KOPT-K1 (cell line): ENCODE data around the gene INF2.

Experiments used
- H3K27ac ChIP-seq: fragments of 200-600 bp; sonication (generic); 2 replicates; pipeline ENCODE4 v1.5.1; 2016; ENCODE audit warnings: antibody characterized with exemption, mild to moderate bottlenecking, low read depth, low read length; ENCODE audit not compliant: poor library complexity, severe bottlenecking
- H3K36me3 ChIP-seq: fragments of 200-600 bp; sonication (generic); 2 replicates; pipeline ENCODE4 v1.5.1; 2017; ENCODE audit warnings: antibody characterized with exemption, mild to moderate bottlenecking, low read length, moderate library complexity; ENCODE audit not compliant: insufficient read depth
- H3K9me3 ChIP-seq: fragments of 200-600 bp; sonication (generic); 2 replicates; pipeline ENCODE4 v1.5.1; 2017; ENCODE audit warnings: antibody characterized with exemption, low read length, mild to moderate bottlenecking; ENCODE audit not compliant: insufficient read depth, poor library complexity, severe bottlenecking

The INF2 gene

DNA sequence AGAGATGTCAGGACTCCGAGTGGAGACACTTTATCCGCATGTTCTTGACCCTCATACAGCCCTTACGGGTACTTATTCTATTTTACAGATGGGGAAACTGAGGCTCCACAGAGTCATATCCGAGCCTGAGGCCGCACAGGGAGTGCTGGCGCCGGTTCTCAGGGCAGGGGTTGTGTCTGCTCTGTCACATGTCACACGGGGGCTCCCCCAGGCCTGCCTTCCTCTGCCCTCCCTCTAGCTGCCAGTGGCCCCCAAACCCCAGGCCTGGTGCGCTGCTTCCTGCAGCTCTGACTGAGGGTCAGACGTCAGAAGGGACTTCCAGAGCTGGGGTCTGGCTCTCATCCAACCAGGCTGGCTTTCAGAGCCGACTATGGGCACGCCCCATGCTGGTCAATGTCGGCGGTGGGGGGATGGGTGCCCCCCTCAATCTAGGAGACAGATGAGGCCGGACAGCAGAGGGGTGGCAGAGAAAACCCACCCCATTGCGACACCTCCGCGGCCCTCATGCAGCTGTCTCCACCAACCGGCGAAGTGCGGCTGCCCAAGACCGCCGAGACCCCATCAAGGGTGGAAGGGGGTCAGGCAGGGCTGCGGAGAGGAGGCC is 811 bp upstream of the INF2 start:
- H3K27ac ChIP-seq = no peak overlapping the region
- H3K36me3 ChIP-seq = peaks cover 11% of the 10 kb centered on the region; the same call in 1 of the 2 replicates
- H3K9me3 ChIP-seq = no peaks in the 10 kb centered on the region

GRCh38 chr14:104689881-104690711 is 678 bp downstream of the INF2 start:
- Histone ChIP-seq H3K9me3 (no peaks in the 10 kb centered on the region), H3K36me3 (peaks cover 11% of the 10 kb centered on the region; the same call in 1 of the 2 replicates), H3K27ac (peak overlapping the region; percentile 72)

- peaks cover 13% of the 10 kb centered on the region; the same call in 1 of the 2 replicates for H3K36me3 ChIP-seq
- H3K27ac ChIP-seq = peak overlapping the region; percentile 72
- no peaks in the 10 kb centered on the region for H3K9me3 ChIP-seq
Measured at GRCh38 chr14:104690861-104691455, 1.5 kb downstream of the INF2 start.

GRCh38 chr14:104691546-104692260 is 2.3 kb downstream of the INF2 start:
- peaks cover 19% of the 10 kb centered on the region; the same call in 1 of the 2 replicates for H3K36me3 ChIP-seq

GRCh38 chr14:104692261-104692938 is 3.0 kb downstream of the INF2 start:
- Histone ChIP-seq H3K27ac (peak overlapping the region; percentile 78), H3K36me3 (peaks cover 23% of the 10 kb centered on the region; the same call in 1 of the 2 replicates), H3K9me3 (no peaks in the 10 kb centered on the region)

More at GRCh38 chr14:104691546-104692260, 2.3 kb downstream of the INF2 start:
- Histone ChIP-seq H3K27ac (peak overlapping the region; percentile 78), H3K9me3 (no peaks in the 10 kb centered on the region)

- Histone ChIP-seq H3K9me3 (no peaks in the 10 kb centered on the region), H3K27ac (peak overlapping the region; percentile 78), H3K36me3 (peaks cover 23% of the 10 kb centered on the region; the same call in 1 of the 2 replicates)
Measured at GRCh38 chr14:104692939-104693315, 3.5 kb downstream of the INF2 start.

DNA sequence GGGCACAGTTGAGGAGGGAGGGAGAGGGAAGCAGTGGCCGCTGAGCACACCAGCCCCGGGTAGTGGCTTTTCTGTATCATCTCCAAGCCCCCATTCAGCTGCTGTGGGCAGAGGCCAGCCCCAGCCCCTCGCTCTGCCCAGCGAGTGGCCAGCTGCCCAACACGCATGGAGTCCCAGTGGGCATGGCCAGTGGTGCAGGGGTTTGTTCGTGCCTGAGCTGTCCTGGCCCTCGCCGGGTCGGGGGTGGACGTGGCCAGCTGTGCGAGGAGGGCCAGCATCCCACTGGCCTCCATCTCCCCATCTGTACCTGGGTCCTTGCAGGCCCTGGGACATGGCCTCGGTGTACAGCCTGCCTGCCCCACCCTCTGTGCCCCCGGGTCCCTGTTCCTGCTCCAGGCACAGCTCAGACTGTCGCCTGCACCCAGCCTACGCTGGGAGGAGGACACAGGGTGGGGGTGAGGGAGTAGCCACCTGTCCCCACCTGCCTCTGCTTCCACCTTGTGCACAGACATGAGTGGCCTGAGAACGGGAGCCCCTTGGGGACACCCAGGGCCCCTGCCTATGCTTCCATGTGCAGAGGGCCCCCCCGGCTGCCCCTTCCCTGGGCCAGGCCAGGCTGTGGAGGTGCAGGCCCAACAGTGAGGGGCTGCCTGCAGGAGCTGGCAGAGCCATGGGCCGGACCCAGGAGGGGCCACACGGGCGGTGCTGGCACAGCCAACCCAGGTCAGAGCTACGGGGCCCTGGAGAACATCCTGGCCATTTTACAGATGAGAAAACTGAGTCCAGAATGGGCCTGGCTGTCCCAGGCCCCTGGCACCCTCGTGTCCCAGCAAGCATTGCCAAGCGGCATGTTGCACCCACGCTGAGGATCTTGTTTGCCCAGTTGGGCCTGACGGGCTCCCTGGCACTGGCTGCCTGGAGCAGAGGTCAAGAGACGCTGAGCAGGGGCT is 4.3 kb downstream of the INF2 start:
- Histone ChIP-seq H3K9me3 (no peaks in the 10 kb centered on the region), H3K27ac (peak overlapping the region; percentile 78), H3K36me3 (peaks cover 23% of the 10 kb centered on the region; the same call in 1 of the 2 replicates)

DNA sequence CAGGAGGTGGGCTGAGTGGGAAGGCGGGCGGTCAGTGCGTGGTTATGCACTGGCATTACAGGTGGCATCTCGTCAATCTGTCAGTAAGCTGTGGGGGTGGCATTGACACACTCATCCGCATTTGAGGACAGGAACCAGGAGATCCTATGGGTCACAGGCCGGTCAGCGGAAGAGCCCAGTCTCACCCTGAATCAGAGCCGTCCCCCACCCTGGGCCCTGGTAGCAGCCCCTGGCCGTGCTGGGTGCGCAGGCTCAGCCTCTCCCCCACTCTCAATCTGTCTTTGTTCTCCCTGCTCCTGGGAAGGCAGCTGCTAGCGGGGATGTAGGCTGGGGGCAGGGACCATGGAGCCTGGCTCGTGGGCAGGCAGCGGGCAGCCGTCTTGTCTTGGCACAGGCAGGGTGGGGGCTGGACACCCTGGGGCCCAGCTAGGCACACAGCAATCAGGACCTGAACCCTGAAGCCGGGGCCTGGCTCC is 5.1 kb downstream of the INF2 start:
- peak overlapping the region; percentile 78 for H3K27ac ChIP-seq

GRCh38 chr14:104694991-104695659 is 5.7 kb downstream of the INF2 start:
- Histone ChIP-seq H3K9me3 (no peaks in the 10 kb centered on the region), H3K36me3 (peaks cover 23% of the 10 kb centered on the region; the same call in 1 of the 2 replicates), H3K27ac (peak overlapping the region; percentile 78)

More for the DNA sequence above, 5.1 kb downstream of the INF2 start:
- H3K9me3 ChIP-seq = no peaks in the 10 kb centered on the region
- peaks cover 23% of the 10 kb centered on the region; the same call in 1 of the 2 replicates for H3K36me3 ChIP-seq

DNA sequence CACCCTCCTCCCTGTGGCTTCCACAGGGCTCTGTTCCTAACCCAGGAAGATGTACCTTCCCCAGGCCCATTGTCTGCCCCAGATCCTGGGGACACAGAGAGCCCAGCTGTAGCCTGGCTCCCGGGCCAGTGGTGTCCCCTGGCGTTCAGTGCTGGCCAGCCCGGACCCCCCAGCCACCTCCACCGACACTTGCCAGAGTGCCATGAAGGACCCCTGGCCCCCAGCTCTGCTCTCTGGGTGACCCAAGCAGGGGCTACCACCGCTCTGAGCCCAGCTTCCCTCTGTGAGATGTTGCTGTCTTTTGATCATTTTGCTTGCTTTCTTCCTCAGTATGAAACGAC is 6.2 kb downstream of the INF2 start:
- Histone ChIP-seq H3K36me3 (peaks cover 26% of the 10 kb centered on the region; the same call in 1 of the 2 replicates), H3K27ac (peak overlapping the region; percentile 78), H3K9me3 (no peaks in the 10 kb centered on the region)

DNA sequence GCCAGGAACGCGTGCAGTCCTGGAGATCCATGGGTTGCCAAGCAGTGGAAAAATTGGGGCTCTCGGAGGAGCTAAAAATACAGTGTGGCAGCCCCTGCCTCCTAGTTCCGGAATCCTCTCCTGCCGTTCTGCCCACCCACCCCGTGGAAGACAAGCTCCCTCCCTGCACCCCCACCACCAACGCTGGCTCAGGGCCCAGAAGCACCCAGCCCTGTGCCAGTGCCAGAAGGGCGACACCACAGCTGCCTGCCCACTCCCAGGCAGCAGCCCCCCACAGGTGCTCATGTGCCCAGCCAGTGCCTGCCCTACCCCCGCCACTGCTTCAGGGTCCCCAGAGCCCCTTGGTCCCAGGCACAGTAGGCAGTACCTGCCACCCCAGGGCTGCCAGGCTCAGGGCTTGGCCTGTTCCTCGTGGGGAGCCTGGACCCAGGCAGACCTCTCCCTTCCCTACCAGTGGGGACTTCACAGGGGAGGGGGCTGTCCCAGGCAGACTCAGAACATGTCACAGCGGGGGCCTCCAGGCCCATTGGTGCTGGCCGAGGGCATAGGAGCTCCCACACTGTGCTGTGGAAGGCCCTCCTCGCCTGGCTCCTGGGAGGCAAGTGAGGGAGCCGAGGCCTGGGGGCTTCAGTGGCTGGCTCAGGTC is 7.4 kb downstream of the INF2 start:
- peaks cover 35% of the 10 kb centered on the region; the same call in 1 of the 2 replicates for H3K36me3 ChIP-seq
- H3K27ac ChIP-seq = no peak overlapping the region
- H3K9me3 ChIP-seq = no peaks in the 10 kb centered on the region

DNA sequence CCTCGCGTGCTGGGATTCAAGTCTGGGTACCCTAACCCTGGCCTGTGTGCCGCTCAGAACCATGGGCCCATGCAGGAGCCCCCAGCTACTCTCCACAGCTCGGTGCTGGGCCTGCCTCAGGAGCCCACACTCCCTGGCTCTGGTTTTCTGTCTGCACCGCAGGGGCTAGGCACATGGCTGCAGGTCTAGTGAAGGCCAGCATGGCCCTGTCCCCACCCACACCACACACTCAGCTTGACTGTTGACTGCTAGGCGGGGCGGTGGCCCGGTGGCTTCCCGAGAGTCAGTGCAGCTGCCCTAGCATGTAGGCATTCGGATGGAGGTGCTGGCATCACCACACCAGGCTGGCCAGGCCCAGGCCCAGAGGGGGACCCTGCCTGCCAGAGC is 7.9 kb downstream of the INF2 start:
- no peak overlapping the region for H3K27ac ChIP-seq
- peaks cover 35% of the 10 kb centered on the region; the same call in 1 of the 2 replicates for H3K36me3 ChIP-seq
- no peaks in the 10 kb centered on the region for H3K9me3 ChIP-seq
